ENCODE results near the gene FATE1.

Gene FATE1

GRCh38 chrX:151754047-151754429 lies 38.2 kb downstream of the FATE1 start:
- Histone ChIP-seq H3K27ac (ENCODE audit: low read depth, low read length) (no peak overlapping the region), H3K4me1 (ENCODE audit: control insufficient read depth, insufficient read depth, low read length) (no peaks in the 10 kb centered on the region), H3K36me3 (ENCODE audit: control insufficient read depth, insufficient read depth, low read length) (no peaks in the 10 kb centered on the region), H3K4me3 (ENCODE audit: low read length) (no peak overlapping the region), H3K9ac (ENCODE audit: low read length) (no peak overlapping the region), H3K27me3 (ENCODE audit: control insufficient read depth, insufficient read depth, low read length) (peaks cover 9% of the 10 kb centered on the region)

GRCh38 chrX:151754641-151755215 lies 38.9 kb downstream of the FATE1 start:
- no peaks in the 10 kb centered on the region for H3K36me3 ChIP-seq (ENCODE audit: control insufficient read depth, insufficient read depth, low read length)
- no peak overlapping the region for H3K4me3 ChIP-seq (ENCODE audit: low read length)
- H3K4me1 ChIP-seq (ENCODE audit: control insufficient read depth, insufficient read depth, low read length) = no peaks in the 10 kb centered on the region
- no peak overlapping the region for H3K9ac ChIP-seq (ENCODE audit: low read length)
- peaks cover 9% of the 10 kb centered on the region for H3K27me3 ChIP-seq (ENCODE audit: control insufficient read depth, insufficient read depth, low read length)
- no peak overlapping the region for H3K27ac ChIP-seq (ENCODE audit: low read depth, low read length)

GRCh38 chrX:151759041-151759708 lies 43.3 kb downstream of the FATE1 start:
- Histone ChIP-seq H3K36me3 (ENCODE audit: control insufficient read depth, insufficient read depth, low read length) (no peaks in the 10 kb centered on the region), H3K27ac (ENCODE audit: low read depth, low read length) (no peak overlapping the region), H3K27me3 (ENCODE audit: control insufficient read depth, insufficient read depth, low read length) (peaks cover 3% of the 10 kb centered on the region), H3K9ac (ENCODE audit: low read length) (no peak overlapping the region), H3K4me3 (ENCODE audit: low read length) (no peak overlapping the region), H3K4me1 (ENCODE audit: control insufficient read depth, insufficient read depth, low read length) (no peaks in the 10 kb centered on the region)

- Histone ChIP-seq H3K4me1 (ENCODE audit: control insufficient read depth, insufficient read depth, low read length) (no peaks in the 10 kb centered on the region), H3K4me3 (ENCODE audit: low read length) (no peak overlapping the region), H3K27me3 (ENCODE audit: control insufficient read depth, insufficient read depth, low read length) (no peaks in the 10 kb centered on the region), H3K27ac (ENCODE audit: low read depth, low read length) (no peak overlapping the region), H3K36me3 (ENCODE audit: control insufficient read depth, insufficient read depth, low read length) (no peaks in the 10 kb centered on the region), H3K9ac (ENCODE audit: low read length) (no peak overlapping the region)
Observed at GRCh38 chrX:151762802-151763201, 47.0 kb downstream of the FATE1 start.

GRCh38 chrX:151763711-151764110 lies 47.9 kb downstream of the FATE1 start:
- Histone ChIP-seq H3K27me3 (ENCODE audit: control insufficient read depth, insufficient read depth, low read length) (no peaks in the 10 kb centered on the region), H3K4me1 (ENCODE audit: control insufficient read depth, insufficient read depth, low read length) (no peaks in the 10 kb centered on the region), H3K9ac (ENCODE audit: low read length) (no peak overlapping the region), H3K4me3 (ENCODE audit: low read length) (no peak overlapping the region), H3K36me3 (ENCODE audit: control insufficient read depth, insufficient read depth, low read length) (no peaks in the 10 kb centered on the region), H3K27ac (ENCODE audit: low read depth, low read length) (no peak overlapping the region)

- H3K36me3 ChIP-seq (ENCODE audit: control insufficient read depth, insufficient read depth, low read length) = no peaks in the 10 kb centered on the region
- no peak overlapping the region for H3K4me3 ChIP-seq (ENCODE audit: low read length)
- no peaks in the 10 kb centered on the region for H3K27me3 ChIP-seq (ENCODE audit: control insufficient read depth, insufficient read depth, low read length)
- no peak overlapping the region for H3K9ac ChIP-seq (ENCODE audit: low read length)
- no peak overlapping the region for H3K27ac ChIP-seq (ENCODE audit: low read depth, low read length)
- no peaks in the 10 kb centered on the region for H3K4me1 ChIP-seq (ENCODE audit: control insufficient read depth, insufficient read depth, low read length)
Observed at GRCh38 chrX:151765026-151765425, 49.2 kb downstream of the FATE1 start.

GRCh38 chrX:151771726-151772125 lies 55.9 kb downstream of the FATE1 start:
- Histone ChIP-seq H3K9ac (ENCODE audit: low read length) (no peak overlapping the region), H3K36me3 (ENCODE audit: control insufficient read depth, insufficient read depth, low read length) (no peaks in the 10 kb centered on the region), H3K4me3 (ENCODE audit: low read length) (no peak overlapping the region), H3K27me3 (ENCODE audit: control insufficient read depth, insufficient read depth, low read length) (no peaks in the 10 kb centered on the region), H3K4me1 (ENCODE audit: control insufficient read depth, insufficient read depth, low read length) (no peaks in the 10 kb centered on the region), H3K27ac (ENCODE audit: low read depth, low read length) (no peak overlapping the region)

Data from rectal smooth muscle tissue (tissue), 1 donor.